Posterior vena cava (tissue), 2 donors: Measurements from ENCODE around the gene NDC80. TPM values are rescaled to one million over a fixed set of nuclear protein-coding genes. Genes with fewer than 3 reads are reported as not detected.
"Not testable (repeated sequence)": the region's sequence is repeated elsewhere in the genome, so short reads cannot be mapped to it uniquely, and the experiment has no call there.

Source experiments
- DNase-seq: peaks from one replicate; pipeline ENCODE4 v3.0.0-alpha.2; 2020; ENCODE audit warnings: low spot score
- intact Hi-C, 2 donors: fragments of 100-400 bp; cut with DNase I; formaldehyde crosslinking; loops; one replicate each; pipeline versions ENCODE4 v1.14.1 to v1.14.2; 2022 to 2023
- total RNA-seq, 2 donors: library from RNA; stranded (reverse); fragmentation: NEBNext Ultra II Directional; extraction: Animal tissue kit (Norgen Biotek cat#: 25700); gene quantifications; one replicate each; pipeline ENCODE4 v1.2.1, GENCODE V29; 2021
- donor health status: DM: yes; HTN: yes; CAD: no.
- donor health status: DM: yes; HTN: yes; CAD: no.

Gene NDC80
- total RNA-seq, 2 donors from 2014 or later: 0.48 to 1.4 TPM

DNA sequence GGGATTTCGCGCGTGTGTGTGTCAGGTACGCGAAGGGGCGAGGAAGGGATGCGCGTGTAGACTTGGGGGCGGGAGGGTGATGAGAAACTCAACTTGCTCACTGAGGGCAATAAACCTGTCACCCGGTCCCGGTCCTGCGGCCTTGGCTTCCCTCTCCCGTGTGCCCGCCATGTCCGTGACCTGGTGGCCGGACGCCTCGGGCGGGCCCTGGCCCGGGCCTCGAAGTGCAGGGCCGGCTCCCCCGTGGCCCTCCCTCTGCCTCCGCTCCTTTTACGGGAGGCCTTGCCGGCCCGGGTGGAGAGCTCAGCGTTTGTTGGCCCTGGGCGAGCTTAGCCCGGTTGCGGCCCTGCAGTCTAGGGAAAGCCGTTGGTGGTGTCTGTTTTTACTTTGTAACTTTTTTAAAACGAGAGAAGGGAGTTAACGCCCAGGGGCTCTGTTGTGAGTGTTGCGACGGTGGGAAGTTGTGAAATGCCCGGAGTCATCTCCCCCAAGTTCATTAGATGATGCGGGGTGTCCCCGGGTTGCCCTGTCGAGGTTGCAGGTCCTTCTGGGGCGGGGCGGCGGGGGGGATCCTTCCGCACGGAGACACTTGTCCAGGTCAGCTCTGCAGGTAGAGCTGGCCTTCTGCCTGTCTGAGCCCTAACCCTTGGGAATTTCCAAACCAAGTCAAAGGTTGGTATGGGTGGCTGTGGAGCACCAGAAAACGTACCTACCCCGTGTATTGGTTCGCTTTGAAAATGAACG is 85.1 kb downstream of the NDC80 start:
- DNase-seq: peak; percentile 88
- intact Hi-C loops: loop anchor here (2.0 to 5.0 kb wide), 2 partner anchors 86 to 591 kb away; partner anchors contain the start of genes METTL4 (in 1 of the 2), MYL12A (in 1 of the 2) and NDC80 (in 1 of the 2)

DNA sequence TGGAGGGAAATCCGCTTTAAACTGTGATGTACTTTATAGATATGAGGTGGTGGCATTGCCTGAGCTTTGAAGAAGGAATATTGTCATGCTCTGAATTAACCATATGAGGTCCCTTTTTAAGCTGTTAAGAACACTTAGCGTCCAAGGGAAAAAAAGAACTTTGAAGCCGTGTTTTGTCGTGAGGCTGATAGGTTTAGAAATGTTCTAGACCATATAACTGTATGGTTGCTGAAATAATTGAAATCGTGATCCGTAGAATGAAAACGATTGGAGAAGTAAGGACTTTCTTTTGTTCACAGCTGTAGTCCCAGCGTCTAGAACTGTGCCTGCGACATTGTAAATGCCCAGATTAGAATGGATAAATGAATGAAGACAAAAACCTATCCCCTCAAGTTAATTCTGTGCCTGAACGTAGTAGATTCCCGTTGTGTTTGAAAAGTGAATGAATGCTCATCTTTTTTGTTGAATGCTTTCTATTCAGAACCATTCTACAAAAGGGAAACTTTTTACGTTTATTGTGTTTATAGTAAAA is 85.7 kb downstream of the NDC80 start:
- DNase-seq: no peak
- intact Hi-C loops: loop anchor here (2.0 to 5.0 kb wide), 2 partner anchors 86 to 590 kb away; partner anchors contain the start of genes METTL4 (in 1 of the 2), MYL12A (in 1 of the 2) and NDC80 (in 1 of the 2)

DNA sequence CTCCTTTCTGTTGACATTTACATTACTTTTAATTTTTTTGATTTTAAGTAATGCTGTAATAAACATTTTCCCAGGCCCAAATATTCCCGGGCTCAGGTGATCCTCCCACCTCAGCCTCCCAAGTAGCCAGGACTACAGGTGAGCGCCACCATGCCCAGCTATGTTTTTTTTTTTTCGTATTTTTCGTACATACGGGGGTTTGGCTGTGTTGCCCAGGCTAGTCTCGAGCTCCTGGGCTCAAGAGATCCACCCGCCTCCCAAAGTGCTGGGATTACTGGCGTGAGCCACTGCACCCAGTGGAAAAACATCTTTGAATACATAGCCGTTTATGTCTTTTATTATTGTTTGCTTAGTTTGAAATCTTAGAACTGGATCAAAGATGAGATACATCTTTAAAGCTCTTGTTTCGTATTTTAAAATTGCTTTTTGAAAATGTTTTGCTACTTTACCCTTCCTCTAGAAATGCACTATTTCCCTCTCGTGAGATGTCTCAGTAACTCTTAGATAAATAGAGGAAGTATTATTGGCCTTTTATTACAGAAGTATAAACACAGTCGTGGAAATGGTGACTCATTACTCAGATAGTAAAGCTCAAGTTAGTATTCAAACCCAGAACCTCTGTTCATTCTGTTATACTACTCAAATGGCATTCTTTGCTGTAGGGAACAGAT is 86.6 kb downstream of the NDC80 start:
- intact Hi-C loops: loop anchor here (2.0 to 5.0 kb wide), 2 partner anchors 87 to 589 kb away; partner anchors contain the start of genes METTL4 (in 1 of the 2), MYL12A (in 1 of the 2) and NDC80 (in 1 of the 2)
- DNase-seq: no peak

DNA sequence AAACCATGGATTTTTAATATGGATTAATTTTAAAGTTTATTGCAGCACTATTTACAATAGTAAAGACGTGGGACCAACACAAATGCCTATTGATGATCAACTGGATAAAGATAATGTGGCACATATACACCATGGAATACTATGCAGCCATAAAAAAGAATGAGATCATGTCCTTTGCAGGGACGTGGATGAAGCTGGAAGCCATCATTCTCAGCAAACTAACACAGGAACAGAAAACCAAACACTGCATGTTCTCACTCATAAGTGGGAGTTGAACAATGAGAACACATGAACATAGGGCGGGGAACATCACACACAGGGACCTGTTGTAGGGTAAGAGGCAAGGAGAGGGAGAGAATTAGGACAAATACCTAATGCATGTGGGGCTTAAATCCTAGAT is 89.5 kb downstream of the NDC80 start:
- DNase-seq, intact Hi-C loops: not testable (repeated sequence)

DNA sequence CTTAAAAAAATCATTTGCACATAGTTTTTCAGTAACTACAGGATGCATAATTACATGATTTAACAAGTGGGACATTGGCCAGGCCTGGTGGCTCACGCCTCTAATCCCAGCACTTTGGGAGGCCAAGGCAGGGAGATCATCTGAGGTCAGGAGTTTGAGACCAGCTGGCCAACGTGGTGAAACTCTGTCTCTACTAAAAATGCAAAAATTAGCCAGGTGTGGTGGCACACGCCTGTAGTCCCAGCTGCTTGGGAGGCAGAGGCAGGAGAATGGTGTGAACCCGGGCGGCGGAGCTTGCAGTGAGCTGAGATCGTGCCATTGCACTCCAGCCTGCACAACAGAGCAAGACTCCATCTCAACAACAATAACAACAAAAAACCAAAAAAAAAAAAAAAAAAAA is 90.9 kb downstream of the NDC80 start:
- DNase-seq, intact Hi-C loops: not testable (repeated sequence)

DNA sequence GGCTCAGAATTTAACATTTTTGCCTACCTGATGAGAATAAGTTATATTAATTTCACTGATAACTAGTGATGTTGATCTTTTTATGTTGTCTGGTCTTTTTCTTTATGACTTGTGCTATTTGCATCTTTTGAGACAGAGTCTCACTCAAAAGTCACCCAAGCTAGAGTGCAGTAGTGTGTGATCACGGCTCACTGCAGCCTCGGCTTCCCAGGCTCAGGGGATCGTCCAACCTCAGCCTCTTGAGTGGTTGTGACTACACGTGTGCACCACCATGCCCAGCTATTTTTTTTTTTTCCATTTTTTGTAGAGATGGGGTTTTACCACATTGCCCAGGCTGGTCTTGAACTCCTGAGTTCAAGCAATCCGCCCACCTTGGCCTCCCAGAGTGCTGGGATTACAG is 91.6 kb downstream of the NDC80 start:
- intact Hi-C loops: no loop called here
- no peak for DNase-seq

Other genes with a start within 250 kb of the NDC80 start
- 1 to 10 TPM; 7.4 to 8.6 TPM for gene METTL4, start 52 bp upstream of the NDC80 start, total RNA-seq
- gene SMCHD1, start 84.2 kb downstream of the NDC80 start, total RNA-seq: 10 to 100 TPM; 50.8 to 54.2 TPM